ENCODE data around the gene CDC45.

Gene CDC45

DNA sequence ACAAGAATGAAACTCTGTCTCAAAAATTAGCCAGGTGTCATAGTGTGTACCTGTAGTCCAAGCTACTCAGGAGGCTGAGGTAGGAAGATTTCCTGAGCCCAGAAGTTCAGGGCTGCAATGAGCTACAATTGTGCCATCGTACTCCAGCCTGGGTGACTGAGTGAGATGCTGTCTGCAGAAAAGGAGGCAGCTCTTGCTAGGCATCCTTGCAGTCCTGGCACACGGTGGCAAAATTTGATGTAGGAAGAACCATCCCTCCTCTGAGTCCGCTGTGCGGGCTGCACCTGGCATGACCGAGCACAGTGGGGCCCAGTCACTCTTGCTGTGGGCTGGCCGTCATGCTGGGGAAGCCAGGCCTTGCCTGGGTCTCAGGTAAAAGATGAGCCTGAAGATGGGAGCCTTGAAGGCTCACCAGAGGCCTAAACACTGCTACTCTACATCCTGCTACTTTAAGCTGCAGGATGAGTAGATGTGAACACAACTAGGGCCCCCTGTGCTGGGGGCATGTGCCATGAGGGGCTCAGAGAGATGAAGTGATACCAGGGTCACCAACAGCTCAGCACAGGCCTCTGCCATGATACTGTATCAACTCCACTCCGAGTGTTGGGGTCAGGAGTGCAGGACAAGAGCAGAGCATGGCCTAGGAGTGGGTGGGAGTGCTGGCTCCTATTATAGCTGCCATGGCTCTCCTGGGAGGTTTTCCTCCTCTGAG, 18.6 kb downstream of the CDC45 start:
- H3K4me1 Mint-ChIP-seq = no peaks in the 10 kb centered on the region
- H3K27ac Mint-ChIP-seq = no peak overlapping the region
- TF ChIP-seq, protein P1, sequence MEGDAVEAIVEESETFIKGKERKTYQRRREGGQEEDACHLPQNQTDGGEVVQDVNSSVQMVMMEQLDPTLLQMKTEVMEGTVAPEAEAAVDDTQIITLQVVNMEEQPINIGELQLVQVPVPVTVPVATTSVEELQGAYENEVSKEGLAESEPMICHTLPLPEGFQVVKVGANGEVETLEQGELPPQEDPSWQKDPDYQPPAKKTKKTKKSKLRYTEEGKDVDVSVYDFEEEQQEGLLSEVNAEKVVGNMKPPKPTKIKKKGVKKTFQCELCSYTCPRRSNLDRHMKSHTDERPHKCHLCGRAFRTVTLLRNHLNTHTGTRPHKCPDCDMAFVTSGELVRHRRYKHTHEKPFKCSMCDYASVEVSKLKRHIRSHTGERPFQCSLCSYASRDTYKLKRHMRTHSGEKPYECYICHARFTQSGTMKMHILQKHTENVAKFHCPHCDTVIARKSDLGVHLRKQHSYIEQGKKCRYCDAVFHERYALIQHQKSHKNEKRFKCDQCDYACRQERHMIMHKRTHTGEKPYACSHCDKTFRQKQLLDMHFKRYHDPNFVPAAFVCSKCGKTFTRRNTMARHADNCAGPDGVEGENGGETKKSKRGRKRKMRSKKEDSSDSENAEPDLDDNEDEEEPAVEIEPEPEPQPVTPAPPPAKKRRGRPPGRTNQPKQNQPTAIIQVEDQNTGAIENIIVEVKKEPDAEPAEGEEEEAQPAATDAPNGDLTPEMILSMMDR (IDR thresholded peaks at IDR 0.05) = no peak
- peaks cover 5% of the 10 kb centered on the region for H3K36me3 Mint-ChIP-seq (ENCODE audit: low read depth)
- no peaks in the 10 kb centered on the region for H3K9me3 Mint-ChIP-seq
- no peak overlapping the region for H3K4me3 Mint-ChIP-seq
- DNase-seq = no peak
- no peaks in the 10 kb centered on the region for H3K27me3 Mint-ChIP-seq (ENCODE audit: low read depth, poor library complexity)

DNA sequence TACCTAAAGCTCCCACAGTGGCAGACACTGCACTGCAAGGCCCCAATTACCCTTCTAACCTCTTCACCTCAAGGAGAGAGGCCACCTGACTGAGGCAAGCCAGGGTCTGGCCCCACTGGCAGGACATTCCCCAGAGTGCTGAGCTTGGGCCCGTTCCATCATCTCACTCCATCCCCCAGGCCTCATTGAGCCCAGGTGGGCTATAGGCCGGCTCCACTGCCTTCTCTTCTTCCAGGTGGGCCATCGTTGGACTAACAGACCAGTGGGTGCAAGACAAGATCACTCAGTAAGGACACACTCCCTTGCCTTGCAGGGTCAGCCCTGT, 19.1 kb downstream of the CDC45 start:
- no peak overlapping the region for H3K27ac Mint-ChIP-seq
- H3K9me3 Mint-ChIP-seq = no peaks in the 10 kb centered on the region
- DNase-seq = no peak
- peaks cover 5% of the 10 kb centered on the region for H3K36me3 Mint-ChIP-seq (ENCODE audit: low read depth)
- TF ChIP-seq, protein P1 (IDR thresholded peaks at IDR 0.05) = no peak
- H3K4me3 Mint-ChIP-seq = no peak overlapping the region
- H3K4me1 Mint-ChIP-seq = no peaks in the 10 kb centered on the region
- no peaks in the 10 kb centered on the region for H3K27me3 Mint-ChIP-seq (ENCODE audit: low read depth, poor library complexity)

DNA sequence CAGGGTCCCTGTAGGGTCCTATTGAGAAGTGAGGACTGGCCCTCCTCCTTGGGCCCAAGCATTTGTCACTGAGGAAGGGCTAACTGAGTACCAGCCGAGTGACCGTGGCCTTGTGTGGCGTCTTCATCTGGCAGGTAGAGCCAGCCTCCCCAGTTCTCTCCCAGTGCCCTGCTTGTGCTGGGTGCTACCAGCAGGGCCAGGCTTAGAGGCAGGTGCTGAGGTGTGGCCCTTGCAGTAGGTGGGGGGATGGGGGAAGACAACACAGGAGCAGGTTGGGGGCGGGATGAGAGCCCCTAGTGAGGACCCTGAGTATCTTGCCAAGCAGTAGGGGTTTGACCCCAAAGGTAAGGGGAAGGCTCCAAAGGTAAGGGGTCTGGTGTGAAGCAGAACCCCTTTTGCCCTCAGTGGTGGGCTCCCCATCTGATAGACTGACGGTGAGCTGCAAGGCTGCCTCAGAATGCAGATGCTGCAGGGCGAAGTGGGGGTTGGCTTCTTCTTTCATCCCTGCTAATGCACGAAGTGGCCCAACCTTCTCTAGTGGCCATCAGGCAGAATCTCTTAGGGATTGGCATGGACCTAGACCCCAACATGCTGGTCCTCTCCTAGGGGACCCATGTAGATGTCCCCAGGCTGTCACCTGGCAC, 19.6 kb downstream of the CDC45 start:
- TF ChIP-seq, protein P1 (IDR thresholded peaks at IDR 0.05) = no peak

DNA sequence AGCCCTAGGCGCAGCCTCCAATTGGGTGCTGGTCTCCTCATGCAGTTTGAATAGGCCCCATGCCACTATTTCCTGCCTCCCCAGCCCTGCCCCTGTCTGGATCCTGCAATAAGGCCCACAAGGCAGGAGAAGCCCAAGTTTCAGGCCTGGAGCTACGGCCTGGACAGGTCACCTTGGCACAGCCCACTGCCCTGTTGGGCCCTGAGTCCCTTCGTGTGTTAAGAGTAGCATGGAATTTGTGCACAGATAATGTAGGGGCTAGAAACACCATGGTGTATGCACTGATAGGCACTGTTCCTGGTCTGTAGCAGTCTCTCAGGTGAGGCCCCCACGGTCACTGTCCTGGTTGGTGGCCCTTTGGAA, 20.1 kb downstream of the CDC45 start:
- DNase-seq = no peak
- Mint-ChIP-seq H3K9me3 (no peaks in the 10 kb centered on the region), H3K4me3 (no peak overlapping the region), H3K4me1 (no peaks in the 10 kb centered on the region), H3K36me3 (ENCODE audit: low read depth) (peaks cover 5% of the 10 kb centered on the region), H3K27me3 (ENCODE audit: low read depth, poor library complexity) (peaks cover 3% of the 10 kb centered on the region), H3K27ac (no peak overlapping the region)
- TF ChIP-seq, protein P1 (IDR thresholded peaks at IDR 0.05) = no peak

More for the DNA sequence above, 19.6 kb downstream of the CDC45 start:
- no peaks in the 10 kb centered on the region for H3K4me1 Mint-ChIP-seq
- no peak overlapping the region for H3K27ac Mint-ChIP-seq
- no peak for DNase-seq
- H3K4me3 Mint-ChIP-seq = no peak overlapping the region
- H3K36me3 Mint-ChIP-seq (ENCODE audit: low read depth) = peaks cover 5% of the 10 kb centered on the region
- H3K9me3 Mint-ChIP-seq = no peaks in the 10 kb centered on the region
- peaks cover 3% of the 10 kb centered on the region for H3K27me3 Mint-ChIP-seq (ENCODE audit: low read depth, poor library complexity)

DNA sequence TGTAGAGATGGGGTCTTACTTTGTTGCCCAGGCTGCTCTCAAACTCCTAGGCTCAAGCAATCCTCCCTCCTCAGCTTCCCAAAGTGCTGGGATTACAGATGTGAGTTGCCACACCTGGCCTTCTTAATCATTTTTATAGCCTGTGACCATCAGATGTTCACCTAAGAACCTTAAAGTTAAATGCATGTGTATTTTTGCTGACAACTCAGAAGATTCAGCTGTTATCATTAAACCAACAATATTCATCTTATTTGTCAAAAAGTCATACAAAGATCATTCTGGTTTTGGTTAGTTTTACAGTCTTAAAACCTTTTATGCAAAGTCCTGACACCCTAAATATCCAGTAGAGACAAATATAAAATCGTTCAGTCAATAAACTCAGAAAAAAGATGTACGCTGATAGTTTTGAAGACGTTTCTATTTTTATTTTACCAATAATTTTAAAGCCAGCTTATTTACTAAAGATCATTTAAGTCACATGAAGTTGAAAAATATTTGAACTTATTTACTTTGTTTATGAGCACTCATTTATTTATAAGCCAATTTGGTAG, 22.3 kb downstream of the CDC45 start:
- H3K4me3 Mint-ChIP-seq = no peak overlapping the region
- H3K4me1 Mint-ChIP-seq = peaks cover 12% of the 10 kb centered on the region
- H3K36me3 Mint-ChIP-seq (ENCODE audit: low read depth) = no peaks in the 10 kb centered on the region
- no peaks in the 10 kb centered on the region for H3K9me3 Mint-ChIP-seq
- DNase-seq = no peak
- peaks cover 3% of the 10 kb centered on the region for H3K27me3 Mint-ChIP-seq (ENCODE audit: low read depth, poor library complexity)
- H3K27ac Mint-ChIP-seq = no peak overlapping the region
- TF ChIP-seq, protein P1 (IDR thresholded peaks at IDR 0.05) = no peak

DNA sequence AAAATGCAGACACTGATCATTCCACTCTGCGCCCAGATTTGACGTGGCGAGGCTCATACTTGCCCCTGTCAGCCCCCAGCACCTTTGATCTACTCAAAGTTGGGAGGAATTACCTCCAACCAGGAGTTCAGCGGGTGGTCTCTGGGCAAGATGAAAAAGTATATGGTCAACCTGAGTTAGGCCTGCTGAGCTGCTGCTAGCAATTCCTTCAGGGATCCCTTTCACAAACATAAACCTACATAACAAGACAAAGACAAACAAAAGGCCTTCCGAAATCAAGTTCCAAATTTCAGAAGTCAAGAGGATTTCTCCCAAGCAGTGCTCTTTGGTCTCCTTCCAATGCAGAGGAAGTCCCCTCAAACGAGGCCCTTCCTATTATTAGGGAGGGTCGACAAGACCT, 23.6 kb downstream of the CDC45 start:
- Mint-ChIP-seq H3K4me3 (no peak overlapping the region), H3K4me1 (peaks cover 12% of the 10 kb centered on the region), H3K36me3 (ENCODE audit: low read depth) (no peaks in the 10 kb centered on the region), H3K27ac (no peak overlapping the region), H3K9me3 (no peaks in the 10 kb centered on the region), H3K27me3 (ENCODE audit: low read depth, poor library complexity) (peaks cover 3% of the 10 kb centered on the region)
- TF ChIP-seq, protein P1 (IDR thresholded peaks at IDR 0.05) = no peak
- no peak for DNase-seq

Measured in nephron progenitor cell (in vitro differentiated cells).